H1 (cell line): ENCODE data around the gene KCTD16. TPM values are rescaled to one million over a fixed set of nuclear protein-coding genes. Genes with fewer than 3 reads are reported as not detected.

ENCODE experiments used
- CTCF ChIA-PET: fragments of 300-600 bp; sonication (Branson Sonifier 250); formaldehyde crosslinking; loops from one replicate; lab custom pipeline; 2021; ENCODE audit not compliant: partially characterized antibody; lab: Charles Lee
- POLR2A ChIA-PET: fragments of 300-600 bp; sonication (Branson Sonifier 250); formaldehyde crosslinking; loops from one replicate; lab custom pipeline; 2021; ENCODE audit warnings: inconsistent platforms; ENCODE audit not compliant: partially characterized antibody; lab: Charles Lee
- DNase-seq, 2 experiments: peaks; one replicate each; pipeline versions ENCODE4 v3.0.0 to v3.0.0-alpha.2; 2010 to 2022; ENCODE audit warnings: low spot score in 2 of 2, low read depth in 1 of 2, mixed read lengths in 1 of 2
- FAIRE-seq: peaks from 2 replicates; lab custom pipeline; 2011; peaks lifted over from hg19 to GRCh38; lab: Jason Lieb, UNC
- H2AFZ ChIP-seq: 2 replicates; pipeline ENCODE4 v1.8.1; 2012; ENCODE audit warnings: low read length, inconsistent platforms
- H2AK5ac ChIP-seq: 2 replicates; pipeline ENCODE4 v1.6.1; 2013; ENCODE audit warnings: low read depth, low read length
- H2BK120ac ChIP-seq: replicated peaks from 2 replicates; pipeline ENCODE3; 2013; ENCODE audit warnings: low read depth, low read length, inconsistent platforms
- H2BK12ac ChIP-seq: 2 replicates; pipeline ENCODE4 v1.6.1; 2013; ENCODE audit warnings: low read depth, low read length
- H2BK15ac ChIP-seq: 2 replicates; pipeline ENCODE4 v1.6.1; 2013; ENCODE audit warnings: low read length
- H2BK20ac ChIP-seq: 2 replicates; pipeline ENCODE4 v1.6.1; 2013; ENCODE audit warnings: low read length
- H2BK5ac ChIP-seq: 2 replicates; pipeline ENCODE4 v1.6.1; 2013; ENCODE audit warnings: low read depth, low read length
- H3K14ac ChIP-seq: 2 replicates; pipeline ENCODE4 v1.6.1; 2013; ENCODE audit warnings: inconsistent platforms; ENCODE audit not compliant: insufficient read length
- H3K18ac ChIP-seq: 2 replicates; pipeline ENCODE4 v1.6.1; 2013; ENCODE audit warnings: low read length; ENCODE audit errors: extremely low read depth
- H3K23ac ChIP-seq: 2 replicates; pipeline ENCODE4 v1.6.1; 2013; ENCODE audit warnings: inconsistent platforms; ENCODE audit not compliant: insufficient read length
- H3K23me2 ChIP-seq: 2 replicates; pipeline ENCODE4 v1.6.1; 2013; ENCODE audit warnings: low read depth, low read length
- H3K27ac ChIP-seq: 2 replicates; pipeline ENCODE4 v1.6.1; 2011; ENCODE audit warnings: low read depth, low read length, inconsistent platforms
- H3K27me3 ChIP-seq, 4 experiments: replicated peaks in 1 of 4; 1 replicate in 1 of 4; 2 replicates in 3 of 4; pipeline versions ENCODE4 v1.6.1 to v1.8.1; 2011 to 2013; ENCODE audit warnings: low read length in 3 of 4, mild to moderate bottlenecking in 3 of 4, inconsistent platforms in 2 of 4, mixed read lengths in 2 of 4, moderate library complexity in 1 of 4; ENCODE audit not compliant: control insufficient read depth in 3 of 4, insufficient read depth in 3 of 4; ENCODE audit errors: extremely low read depth in 1 of 4
- H3K36me3 ChIP-seq, 4 experiments: 2 replicates each; pipeline versions ENCODE4 v1.6.1 to v1.8.1; 2011 to 2013; ENCODE audit warnings: mild to moderate bottlenecking in 4 of 4, low read length in 3 of 4, moderate library complexity in 2 of 4, control low read depth in 1 of 4, inconsistent platforms in 1 of 4; ENCODE audit not compliant: insufficient read depth in 4 of 4, control insufficient read depth in 2 of 4
- H3K4ac ChIP-seq: replicated peaks from 2 replicates; pipeline ENCODE3; 2013; ENCODE audit warnings: low read length, low read depth, mixed read lengths, inconsistent platforms; ENCODE audit not compliant: insufficient read length
- H3K4me1 ChIP-seq, 4 experiments: replicated peaks in 1 of 4; 1 replicate in 1 of 4; 2 replicates in 3 of 4; pipeline versions ENCODE4 v1.6.1 to v1.8.1; 2011 to 2013; ENCODE audit warnings: low read length in 3 of 4, inconsistent platforms in 2 of 4, mixed read lengths in 1 of 4; ENCODE audit not compliant: insufficient read depth in 4 of 4, control insufficient read depth in 3 of 4
- H3K4me2 ChIP-seq, 2 experiments: 2 replicates each; pipeline versions ENCODE4 v1.6.1 to v1.8.1; 2011 to 2013; ENCODE audit warnings: low read depth in 2 of 2, low read length in 2 of 2, control low read depth in 1 of 2, inconsistent platforms in 1 of 2, mild to moderate bottlenecking in 1 of 2; ENCODE audit not compliant: insufficient read depth in 1 of 2
- H3K4me3 ChIP-seq, 4 experiments: fragments of 200-600, 300-600 bp in 1 of 4; sonication (generic), shearing (Covaris generic), sonication (Bioruptor Twin) in 1 of 4; 2 replicates each; pipeline versions ENCODE4 v1.5.1 to v1.8.1; 2011 to 2016; ENCODE audit warnings: low read length in 4 of 4, low read depth in 3 of 4, control low read depth in 2 of 4, inconsistent platforms in 2 of 4, mild to moderate bottlenecking in 2 of 4, mixed read lengths in 1 of 4, moderate library complexity in 1 of 4; ENCODE audit not compliant: insufficient read depth in 2 of 4; ENCODE audit errors: extremely low read depth in 1 of 4
- H3K56ac ChIP-seq: replicated peaks from 2 replicates; pipeline ENCODE3; 2013; ENCODE audit warnings: low read depth, mild to moderate bottlenecking, mixed read lengths, low read length, inconsistent platforms; ENCODE audit not compliant: insufficient read length
- H3K79me1 ChIP-seq: 2 replicates; pipeline ENCODE4 v1.6.1; 2013; ENCODE audit warnings: low read depth, low read length, control low read depth
- H3K79me2 ChIP-seq, 2 experiments: 2 replicates each; pipeline versions ENCODE4 v1.6.1 to v1.8.1; 2012 to 2013; ENCODE audit warnings: low read length in 2 of 2, mild to moderate bottlenecking in 2 of 2, inconsistent platforms in 1 of 2; ENCODE audit not compliant: insufficient read depth in 2 of 2, control insufficient read depth in 1 of 2
- H3K9ac ChIP-seq, 4 experiments: replicated peaks in 1 of 4; 1 replicate in 1 of 4; 2 replicates in 3 of 4; pipeline versions ENCODE4 v1.6.1 to v1.8.1; 2011 to 2013; ENCODE audit warnings: low read depth in 3 of 4, low read length in 3 of 4, control low read depth in 2 of 4, mild to moderate bottlenecking in 2 of 4, moderate library complexity in 2 of 4, inconsistent platforms in 1 of 4; ENCODE audit errors: extremely low read depth in 1 of 4
- H3K9me3 ChIP-seq, 2 experiments: 2 replicates each; pipeline versions ENCODE4 v1.6.1 to v1.8.1; 2012 to 2013; ENCODE audit warnings: mild to moderate bottlenecking in 2 of 2, moderate library complexity in 2 of 2, control low read depth in 1 of 2, inconsistent platforms in 1 of 2, low read depth in 1 of 2, low read length in 1 of 2, mixed read lengths in 1 of 2; ENCODE audit not compliant: insufficient read depth in 2 of 2
- H4K20me1 ChIP-seq, 2 experiments: replicated peaks in 1 of 2; 2 replicates each; pipeline versions ENCODE3 to v1.8.1; 2011 to 2013; ENCODE audit warnings: inconsistent platforms in 2 of 2, low read length in 2 of 2, mild to moderate bottlenecking in 1 of 2; ENCODE audit not compliant: insufficient read depth in 2 of 2, control insufficient read depth in 1 of 2
- H4K5ac ChIP-seq: 2 replicates; pipeline ENCODE4 v1.6.1; 2013; ENCODE audit warnings: low read length, low read depth, mixed read lengths, inconsistent platforms; ENCODE audit not compliant: insufficient read length
- H4K8ac ChIP-seq: 2 replicates; pipeline ENCODE4 v1.8.0; 2013; ENCODE audit warnings: mild to moderate bottlenecking, moderate library complexity, low read length, inconsistent platforms; ENCODE audit not compliant: insufficient read depth; ENCODE audit errors: extremely low read depth
- H4K91ac ChIP-seq: replicated peaks from 2 replicates; pipeline ENCODE3; 2013; ENCODE audit warnings: low read length, mixed read lengths, inconsistent platforms; ENCODE audit not compliant: insufficient read length
- CBX5 ChIP-seq: fragments of 300-800, 300-1000 bp; sonication (generic); IDR thresholded peaks from 2 replicates; pipeline ENCODE4 v1.7.1; 2016; ENCODE audit warnings: antibody characterized with exemption, low read length, low read depth
- CBX8 ChIP-seq: fragments of 300-800, 300-1000 bp; sonication (generic); IDR thresholded peaks from 2 replicates; pipeline ENCODE4 v1.7.1; 2016; ENCODE audit warnings: low read depth, low read length, borderline replicate concordance
- CTCF ChIP-seq, 3 experiments: IDR thresholded peaks; 1 replicate in 2 of 3; 2 replicates in 1 of 3; pipeline versions ENCODE4 v1.5.1 to v1.6.1; 2011; ENCODE audit warnings: low read length in 3 of 3, mild to moderate bottlenecking in 3 of 3, inconsistent platforms in 2 of 3, low read depth in 1 of 3, moderate library complexity in 1 of 3; ENCODE audit not compliant: insufficient read depth in 1 of 3; ENCODE audit errors: control extremely low read depth in 1 of 3
- EP300 ChIP-seq, 2 experiments: IDR thresholded peaks; 1 replicate in 1 of 2; 2 replicates in 1 of 2; pipeline ENCODE4 v1.6.1; 2011 to 2012; ENCODE audit warnings: low read depth in 2 of 2, low read length in 2 of 2, mild to moderate bottlenecking in 2 of 2, borderline replicate concordance in 1 of 2, inconsistent platforms in 1 of 2, moderate library complexity in 1 of 2
- GTF2F1 ChIP-seq: IDR thresholded peaks from 2 replicates; pipeline ENCODE4 v1.6.1; 2012; ENCODE audit warnings: low read depth, low read length, improper control_type of control experiment, borderline replicate concordance
- HDAC6 ChIP-seq: IDR thresholded peaks from one replicate; pipeline ENCODE4 v1.7.1; 2012; ENCODE audit warnings: low read depth, mild to moderate bottlenecking, inconsistent platforms, low read length, moderate library complexity
- PHF8 ChIP-seq: fragments of 200-600 bp; sonication (generic); conservative IDR thresholded peaks from 2 replicates; pipeline ENCODE4 v1.7.1; 2012; ENCODE audit warnings: low read depth, mild to moderate bottlenecking, inconsistent platforms, low read length, moderate library complexity
- POLR2AphosphoS5 ChIP-seq: IDR thresholded peaks from 2 replicates; pipeline ENCODE4 v1.6.1; 2011; ENCODE audit warnings: low read depth, low read length
- POU5F1 ChIP-seq: IDR thresholded peaks from 2 replicates; pipeline ENCODE4 v1.6.1; 2011; ENCODE audit warnings: low read depth, mild to moderate bottlenecking, low read length, moderate library complexity
- RAD21 ChIP-seq, 2 experiments: IDR thresholded peaks in 1 of 2; conservative IDR thresholded peaks in 1 of 2; 2 replicates each; pipeline ENCODE4 v1.6.1; 2011; ENCODE audit warnings: low read depth in 2 of 2, low read length in 2 of 2, improper control_type of control experiment in 1 of 2, inconsistent platforms in 1 of 2, mild to moderate bottlenecking in 1 of 2, moderate library complexity in 1 of 2
- SIRT6 ChIP-seq: IDR thresholded peaks from one replicate; pipeline ENCODE4 v1.7.1; 2012; ENCODE audit warnings: low read length, inconsistent platforms
- WGBS, 2 experiments: shearing (Covaris generic) in 1 of 2; methylation state at CpG; one replicate each; pipeline versions ENCODE4 v1.1.6 to v1.1.7; 2013 to 2015; ENCODE audit warnings: low lambda C conversion rate in 2 of 2, mixed read lengths in 2 of 2, inconsistent platforms in 1 of 2, low coverage in 1 of 2, missing lambda C conversion rate in 1 of 2; ENCODE audit not compliant: insufficient replicate concordance in 2 of 2, insufficient coverage in 1 of 2, insufficient read length in 1 of 2; ENCODE audit errors: extremely low coverage in 1 of 2, missing lambda C conversion rate in 1 of 2; 5-methylcytosine and 5-hydroxymethylcytosine counted together
- polyA plus RNA-seq, 7 experiments: library from polyadenylated mRNA; depleted of rRNA in 3 of 7; stranded (reverse) in 5 of 7; unstranded in 2 of 7; fragments of >200 nt in 5 of 7; fragments of 200-250 nt in 2 of 7; gene quantifications; 1 replicate in 5 of 7; 2 replicates in 1 of 7; 4 replicates in 1 of 7; pipeline versions ENCODE4 v1.2.1 to v1.2.3, GENCODE V29; 2011 to 2013; ENCODE audit warnings: missing spikeins in 2 of 7, mixed read lengths in 2 of 7
- total RNA-seq: library from RNA; stranded (reverse); fragmentation: NEBNext Ultra II Directional; extraction: Animal tissue kit (Norgen Biotek cat#: 25700); gene quantifications from 2 replicates; pipeline ENCODE4 v1.2.1, GENCODE V29; 2021

Gene KCTD16
- total and polyA plus RNA-seq, 2 of the 8 experiments (the other 6 are each of a cell fraction or from before 2014, with no cell fraction given), result 0.03 to 0.24 TPM

- no peaks in the 10 kb centered on the region for H4K20me1 ChIP-seq
- CTCF ChIA-PET, result interaction anchor here (0.6 to 0.9 kb wide), 3 partner anchors 15 to 1238 kb away, joined by 3 to 4 read pairs (median 3); no protein-coding TSS in a partner anchor
- no peak overlapping the region for H2BK15ac ChIP-seq
- H2AK5ac ChIP-seq, result no peak overlapping the region
- H2BK12ac ChIP-seq, result no peak overlapping the region
- H4K91ac ChIP-seq, result no peak overlapping the region
- no peaks in the 10 kb centered on the region for H3K23me2 ChIP-seq
- no peaks in the 10 kb centered on the region for H3K36me3 ChIP-seq
- POLR2A ChIA-PET, result no interaction called here
- no peak overlapping the region for H3K9ac ChIP-seq
- H2BK120ac ChIP-seq, result no peak overlapping the region
- 83% methylated on average over 4 of the region's 4 CpGs; no CpG with 5 or more reads in 1 of the 2 experiments for WGBS, 2 experiments
- no peak overlapping the region for H2AFZ ChIP-seq
- no peak overlapping the region for H3K23ac ChIP-seq
- H4K8ac ChIP-seq, result no peak overlapping the region
- H3K4me2 ChIP-seq, result no peak overlapping the region
- DNase-seq, result no peak
- no peaks in the 10 kb centered on the region for H3K79me2 ChIP-seq
- H4K5ac ChIP-seq, result no peak overlapping the region
- no peak overlapping the region for H3K18ac ChIP-seq
- H3K14ac ChIP-seq, result no peak overlapping the region
- no peaks in the 10 kb centered on the region for H3K9me3 ChIP-seq
- peaks cover 2 to 4% (median 3%) of the 10 kb centered on the region in 4 experiments; a peak in 3 of 7 replicates for H3K4me1 ChIP-seq
- no peaks in the 10 kb centered on the region for H3K27me3 ChIP-seq
- H3K56ac ChIP-seq, result no peak overlapping the region
- no peak overlapping the region for H2BK20ac ChIP-seq
- no peak for FAIRE-seq
- no peak overlapping the region for H2BK5ac ChIP-seq
- no peak overlapping the region for H3K4ac ChIP-seq
- H3K4me3 ChIP-seq, result no peak overlapping the region
- no peaks in the 10 kb centered on the region for H3K79me1 ChIP-seq
- H3K27ac ChIP-seq, result no peak overlapping the region
- no peak for TF ChIP-seq POLR2AphosphoS5
- no peak for TF ChIP-seq PHF8
- TF ChIP-seq EP300 (IDR thresholded peaks at IDR 0.05; ENCODE audit: borderline replicate concordance in 1 of 2, low read depth in 2 of 2, low read length in 2 of 2), result no peak
- no peak for TF ChIP-seq CTCF (IDR thresholded peaks at IDR 0.05; ENCODE audit: control extremely low read depth in 1 of 3, insufficient read depth in 1 of 3, low read depth in 1 of 3, low read length in 3 of 3)
- no peak for TF ChIP-seq CBX8
- no peak for TF ChIP-seq SIRT6
- TF ChIP-seq RAD21 (IDR thresholded peaks at IDR 0.05 in 1 of 2, conservative IDR thresholded peaks at IDR 0.05 in 1 of 2; ENCODE audit: low read depth in 2 of 2, low read length in 2 of 2), result no peak
- no peak for TF ChIP-seq POU5F1
- no peak for TF ChIP-seq GTF2F1
- TF ChIP-seq CBX5, result no peak
- TF ChIP-seq HDAC6, result no peak
Observed at GRCh38 chr5:144126707-144127106, 44.0 kb upstream of the KCTD16 start.
